PC-3 (cell line): ENCODE measurements around the gene NUDT7. TPM values are rescaled to one million over a fixed set of nuclear protein-coding genes. Genes with fewer than 3 reads are reported as not detected.

Experiments used
- ATAC-seq: fragments of 200-7000 bp; cut with Tn5 transposase; 2 replicates; pipeline ENCODE4 v1.9.1; 2020; ENCODE audit warnings: mild to moderate bottlenecking, moderate library complexity
- BruUV-seq: library from RNA; stranded (reverse); fragments of 400-500 nt; replicated peaks from 2 replicates; lab custom pipeline; 2021; lab: Mats Ljungman, UMichigan
- CTCF ChIA-PET: fragments of 300-600 bp; sonication (Branson Sonifier 250); formaldehyde crosslinking; loops from one replicate; lab custom pipeline; 2022; ENCODE audit warnings: antibody characterized with exemption; lab: Charles Lee
- POLR2A ChIA-PET: fragments of 300-600 bp; sonication (Branson Sonifier 250); formaldehyde crosslinking; loops from one replicate; lab custom pipeline; 2022; ENCODE audit warnings: antibody characterized with exemption; ENCODE audit not compliant: unreplicated experiment; lab: Charles Lee
- DNase-seq: peaks from one replicate; pipeline ENCODE4 v3.0.0-alpha.2; 2015
- H2AFZ ChIP-seq: fragments of 300-600 bp; sonication (generic); 2 replicates; pipeline ENCODE4 v1.6.0; 2016; ENCODE audit warnings: antibody characterized with exemption, low read length
- H3F3A ChIP-seq: fragments of 300-600 bp; sonication (generic); one replicate; pipeline ENCODE4 v1.6.0; 2017; ENCODE audit warnings: antibody characterized with exemption, low read length, control low read depth, mild to moderate bottlenecking; ENCODE audit not compliant: unreplicated experiment
- H3K27ac ChIP-seq: fragments of 300-600 bp; sonication (generic); 2 replicates; pipeline ENCODE4 v1.5.1; 2016; ENCODE audit warnings: mild to moderate bottlenecking, low read length
- H3K27me3 ChIP-seq: fragments of 300-600 bp; sonication (generic); 2 replicates; pipeline ENCODE4 v1.6.1; 2016; ENCODE audit warnings: low read length, mixed read lengths
- H3K36me3 ChIP-seq: fragments of 300-600 bp; sonication (generic); 2 replicates; pipeline ENCODE4 v1.6.1; 2016; ENCODE audit warnings: low read depth, mixed run types, low read length, mixed read lengths
- H3K4me1 ChIP-seq: fragments of 300-600 bp; sonication (generic); 2 replicates; pipeline ENCODE4 v1.5.1; 2016; ENCODE audit warnings: low read length; ENCODE audit not compliant: insufficient read depth
- H3K4me2 ChIP-seq: fragments of 300-600 bp; sonication (generic); 2 replicates; pipeline ENCODE4 v1.6.0; 2016; ENCODE audit warnings: low read length
- H3K4me3 ChIP-seq: fragments of 300-600 bp; sonication (generic); 2 replicates; pipeline ENCODE4 v1.5.1; 2016; ENCODE audit warnings: mild to moderate bottlenecking, low read length, mixed read lengths
- H3K79me2 ChIP-seq: fragments of 300-600 bp; sonication (generic); 2 replicates; pipeline ENCODE4 v1.6.1; 2017; ENCODE audit warnings: low read length, mixed read lengths
- H3K9ac ChIP-seq: fragments of 300-600 bp; sonication (generic); 2 replicates; pipeline ENCODE4 v1.6.0; 2016; ENCODE audit warnings: mild to moderate bottlenecking, low read length
- H3K9me2 ChIP-seq: fragments of 300-600 bp; sonication (generic); replicated peaks from 2 replicates; pipeline ENCODE4 v1.6.1; 2016; ENCODE audit warnings: mixed run types, low read length, mixed read lengths
- H3K9me3 ChIP-seq: fragments of 300-600 bp; sonication (generic); 2 replicates; pipeline ENCODE4 v1.6.1; 2016; ENCODE audit warnings: low read length, mixed read lengths
- H4K20me1 ChIP-seq: fragments of 300-600 bp; sonication (generic); 2 replicates; pipeline ENCODE4 v1.6.1; 2016; ENCODE audit warnings: low read length, mixed read lengths
- CTCF ChIP-seq: fragments of 300-600 bp; sonication (generic); conservative IDR thresholded peaks from 2 replicates; pipeline ENCODE4 v1.5.1; 2017; ENCODE audit warnings: antibody characterized with exemption, low read depth, mild to moderate bottlenecking, low read length
- EZH2 ChIP-seq: fragments of 300-600 bp; sonication (generic); IDR thresholded peaks from one replicate; pipeline ENCODE4 v1.6.1; 2017; ENCODE audit warnings: antibody characterized with exemption, mild to moderate bottlenecking, low read length; ENCODE audit not compliant: unreplicated experiment
- EZH2phosphoT487 ChIP-seq: fragments of 300-600 bp; sonication (generic); IDR thresholded peaks from 2 replicates; pipeline ENCODE4 v1.6.1; 2018; ENCODE audit warnings: mild to moderate bottlenecking, antibody characterized with exemption, low read length, borderline replicate concordance
- intact Hi-C: fragments of 100-400 bp; cut with micrococcal nuclease; formaldehyde crosslinking; loops from 2 replicates; pipeline ENCODE4 v1.9.0; 2023
- total RNA-seq: library from RNA; depleted of rRNA; stranded (reverse); fragments of >200 nt; gene quantifications from 2 replicates; pipeline ENCODE4 v1.2.3, GENCODE V29; 2014

NUDT7 gene
- total RNA-seq, 1 experiment from 2014 or later = not detected

GRCh38 chr16:77729951-77730350 lies 7.6 kb downstream of the NUDT7 start:
- no peak overlapping the region for H2AFZ ChIP-seq
- DNase-seq (no peak), ATAC-seq (no peak)
- H3K9me3 ChIP-seq = no peaks in the 10 kb centered on the region
- no peaks in the 10 kb centered on the region for H4K20me1 ChIP-seq
- no TSS peak for BruUV-seq
- no peak overlapping the region for H3K4me2 ChIP-seq
- H3K9me2 ChIP-seq = no peaks in the 10 kb centered on the region
- ChIA-PET CTCF (no interaction called here), POLR2A (no interaction called here)
- no peak for TF ChIP-seq EZH2phosphoT487
- no peaks in the 10 kb centered on the region for H3K36me3 ChIP-seq
- no peaks in the 10 kb centered on the region for H3F3A ChIP-seq
- no peak overlapping the region for H3K4me3 ChIP-seq
- no peaks in the 10 kb centered on the region for H3K79me2 ChIP-seq
- no peaks in the 10 kb centered on the region for H3K4me1 ChIP-seq
- H3K27me3 ChIP-seq = no peaks in the 10 kb centered on the region
- no peak overlapping the region for H3K9ac ChIP-seq
- intact Hi-C loops = no loop called here
- no peak overlapping the region for H3K27ac ChIP-seq

DNA sequence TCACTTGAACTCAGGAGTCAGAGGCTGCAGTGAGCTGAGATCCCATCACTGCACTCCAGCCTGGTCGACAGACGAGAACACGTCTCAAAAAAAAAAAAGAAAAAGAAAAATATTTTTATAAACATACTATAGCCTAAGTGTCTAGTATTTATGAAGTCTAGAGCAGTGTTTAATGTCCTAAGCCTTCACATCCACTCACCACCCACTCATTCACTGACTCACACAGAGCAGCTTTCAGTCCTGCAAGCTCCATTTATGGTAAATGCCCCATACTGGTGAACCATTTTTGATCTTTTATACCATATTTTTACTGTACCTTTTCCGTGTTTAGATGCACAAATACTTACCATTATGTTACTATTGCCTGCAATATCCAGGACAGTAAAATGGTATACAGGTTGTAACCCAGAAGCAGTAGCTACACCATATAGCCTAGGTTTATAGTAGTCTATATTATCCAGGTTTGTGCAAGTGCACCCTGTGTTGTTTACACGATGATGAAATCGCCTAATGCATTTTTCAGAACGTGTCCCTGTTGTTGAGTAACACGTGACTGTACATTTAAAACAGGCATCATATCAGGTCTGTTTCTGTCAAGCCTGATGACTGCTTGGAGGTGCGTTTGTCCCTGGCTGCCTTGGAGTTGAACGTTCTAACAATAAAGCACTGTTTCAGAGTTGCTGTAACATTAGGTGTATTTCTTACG lies 10.1 kb downstream of the NUDT7 start:
- ATAC-seq (no peak), DNase-seq (no peak)
- intact Hi-C loops = no loop called here
- Histone ChIP-seq H3K9me2 (no peaks in the 10 kb centered on the region), H3K79me2 (no peaks in the 10 kb centered on the region), H3K27me3 (no peaks in the 10 kb centered on the region), H3F3A (no peaks in the 10 kb centered on the region), H3K4me1 (no peaks in the 10 kb centered on the region), H3K4me3 (no peak overlapping the region), H3K36me3 (no peaks in the 10 kb centered on the region), H3K9me3 (no peaks in the 10 kb centered on the region), H3K4me2 (no peak overlapping the region), H2AFZ (no peak overlapping the region), H4K20me1 (no peaks in the 10 kb centered on the region), H3K27ac (no peak overlapping the region), H3K9ac (no peak overlapping the region)
- no TSS peak for BruUV-seq
- ChIA-PET CTCF (no interaction called here), POLR2A (no interaction called here)
- TF ChIP-seq CTCF (no peak), EZH2 (no peak), EZH2phosphoT487 (no peak)

DNA sequence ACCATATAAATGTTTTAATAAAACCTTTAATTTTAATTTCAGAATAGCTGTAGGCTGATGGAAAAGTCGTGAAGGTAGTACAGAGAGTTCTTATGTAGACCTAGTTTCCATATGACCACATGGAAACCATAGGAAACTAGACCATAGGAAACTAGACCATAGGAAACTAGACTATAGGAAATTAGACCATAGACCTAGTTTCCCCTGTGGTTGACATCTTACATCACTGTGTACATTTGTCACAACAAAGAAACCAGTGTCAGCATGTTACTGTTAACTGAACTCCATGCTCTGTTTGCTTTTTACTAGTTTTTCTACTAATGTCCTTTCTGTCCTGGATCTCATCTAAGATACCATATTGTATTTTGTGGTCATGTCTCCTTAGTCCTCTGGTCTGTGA lies 14.6 kb downstream of the NUDT7 start:
- no TSS peak for BruUV-seq
- Histone ChIP-seq H3K4me3 (no peak overlapping the region), H3F3A (no peaks in the 10 kb centered on the region), H2AFZ (no peak overlapping the region), H3K4me1 (no peaks in the 10 kb centered on the region), H3K27me3 (no peaks in the 10 kb centered on the region), H3K9ac (no peak overlapping the region), H3K9me2 (no peaks in the 10 kb centered on the region), H3K79me2 (no peaks in the 10 kb centered on the region), H4K20me1 (no peaks in the 10 kb centered on the region), H3K4me2 (no peak overlapping the region), H3K9me3 (no peaks in the 10 kb centered on the region), H3K27ac (no peak overlapping the region), H3K36me3 (no peaks in the 10 kb centered on the region)
- DNase-seq (no peak), ATAC-seq (no peak)
- CTCF ChIA-PET = no interaction called here
- TF ChIP-seq EZH2phosphoT487 (no peak), EZH2 (no peak), CTCF (no peak)
- intact Hi-C loops = no loop called here
- POLR2A ChIA-PET = no interaction called here
